ENCODE results near the gene PDE4B. TPM values are rescaled to one million over a fixed set of nuclear protein-coding genes. Genes with fewer than 3 reads are reported as not detected.

The PDE4B gene
- polyA plus RNA-seq, 1 donor from 2014 or later = 135 TPM

GRCh38 chr1:66372522-66373101, 579.9 kb downstream of the PDE4B start:
- no peak for TF ChIP-seq EP300 (conservative IDR thresholded peaks at IDR 0.05; ENCODE audit: poor library complexity, severe bottlenecking)
- no peak for TF ChIP-seq SMC3 (conservative IDR thresholded peaks at IDR 0.05; ENCODE audit: poor library complexity)
- no peak for TF ChIP-seq RAD21 (conservative IDR thresholded peaks at IDR 0.05)
- Histone ChIP-seq H3K36me3 (ENCODE audit: insufficient read depth, low read length) (peaks cover 24% of the 10 kb centered on the region), H3K9ac (ENCODE audit: low read length) (no peak overlapping the region), H3K27ac (ENCODE audit: low read length) (no peak overlapping the region), H3K4me2 (ENCODE audit: low read length) (no peak overlapping the region), H3K79me2 (replicated peaks; ENCODE audit: insufficient read depth, low read length) (no peaks in the 10 kb centered on the region), H3K4me3 (ENCODE audit: low read length) (no peak overlapping the region), H4K20me1 (ENCODE audit: insufficient read depth) (no peaks in the 10 kb centered on the region), H3F3A (ENCODE audit: insufficient read depth, low read length, poor library complexity, severe bottlenecking) (no peaks in the 10 kb centered on the region), H2AFZ (ENCODE audit: low read depth, low read length) (no peak overlapping the region), H3K9me3 (ENCODE audit: low read length) (no peaks in the 10 kb centered on the region), H3K9me2 (ENCODE audit: insufficient read depth, low read length) (no peaks in the 10 kb centered on the region), H3K27me3 (ENCODE audit: insufficient read depth, low read depth, low read length) (no peaks in the 10 kb centered on the region)

- Histone ChIP-seq H3K4me3 (ENCODE audit: low read length) (no peak overlapping the region), H2AFZ (ENCODE audit: low read depth, low read length) (no peak overlapping the region), H3K79me2 (replicated peaks; ENCODE audit: insufficient read depth, low read length) (no peaks in the 10 kb centered on the region), H3K36me3 (ENCODE audit: insufficient read depth, low read length) (peaks cover 24% of the 10 kb centered on the region), H3K27me3 (ENCODE audit: insufficient read depth, low read depth, low read length) (no peaks in the 10 kb centered on the region), H3K27ac (ENCODE audit: low read length) (no peak overlapping the region), H3K9ac (ENCODE audit: low read length) (no peak overlapping the region), H3K9me3 (ENCODE audit: low read length) (no peaks in the 10 kb centered on the region), H3K9me2 (ENCODE audit: insufficient read depth, low read length) (no peaks in the 10 kb centered on the region), H4K20me1 (ENCODE audit: insufficient read depth) (no peaks in the 10 kb centered on the region), H3K4me2 (ENCODE audit: low read length) (no peak overlapping the region), H3F3A (ENCODE audit: insufficient read depth, low read length, poor library complexity, severe bottlenecking) (no peaks in the 10 kb centered on the region)
- no peak for TF ChIP-seq REST (IDR thresholded peaks at IDR 0.05; ENCODE audit: borderline replicate concordance)
- no peak for TF ChIP-seq EP300 (conservative IDR thresholded peaks at IDR 0.05; ENCODE audit: poor library complexity, severe bottlenecking)
- no peak for TF ChIP-seq EZH2 (IDR thresholded peaks at IDR 0.05; ENCODE audit: borderline replicate concordance, insufficient read depth, low read length, poor library complexity, severe bottlenecking)
- no peak for TF ChIP-seq POLR2AphosphoS5 (IDR thresholded peaks at IDR 0.05)
- no peak for TF ChIP-seq RAD21 (conservative IDR thresholded peaks at IDR 0.05)
- no peak for TF ChIP-seq TAF1 (IDR thresholded peaks at IDR 0.05; ENCODE audit: low read depth)
- TF ChIP-seq MXI1 (conservative IDR thresholded peaks at IDR 0.05; ENCODE audit: poor library complexity, severe bottlenecking) = no peak
- TF ChIP-seq CTCF (IDR thresholded peaks at IDR 0.05; ENCODE audit: poor library complexity, severe bottlenecking) = no peak
- TF ChIP-seq SMC3 (conservative IDR thresholded peaks at IDR 0.05; ENCODE audit: poor library complexity) = no peak
Observed at GRCh38 chr1:66373157-66373591, 580.5 kb downstream of the PDE4B start.

Data from neural cell (in vitro differentiated cells).